Hepatocyte (in vitro differentiated cells): Measurements from ENCODE around the gene UNC5A.

ENCODE experiments used
- EZH2 ChIP-seq: fragments of 200-600 bp; sonication (generic); IDR thresholded peaks from 2 replicates; pipeline ENCODE4 v1.6.1; 2016; ENCODE audit warnings: antibody characterized with exemption, mild to moderate bottlenecking, borderline replicate concordance
- TF ChIP-seq, protein P1 (sequence below): fragments of 200-600 bp; sonication (generic); IDR thresholded peaks from 2 replicates; pipeline ENCODE4 v1.5.1; 2016; ENCODE audit warnings: antibody characterized with exemption, mild to moderate bottlenecking; ENCODE audit not compliant: poor library complexity

DNA sequence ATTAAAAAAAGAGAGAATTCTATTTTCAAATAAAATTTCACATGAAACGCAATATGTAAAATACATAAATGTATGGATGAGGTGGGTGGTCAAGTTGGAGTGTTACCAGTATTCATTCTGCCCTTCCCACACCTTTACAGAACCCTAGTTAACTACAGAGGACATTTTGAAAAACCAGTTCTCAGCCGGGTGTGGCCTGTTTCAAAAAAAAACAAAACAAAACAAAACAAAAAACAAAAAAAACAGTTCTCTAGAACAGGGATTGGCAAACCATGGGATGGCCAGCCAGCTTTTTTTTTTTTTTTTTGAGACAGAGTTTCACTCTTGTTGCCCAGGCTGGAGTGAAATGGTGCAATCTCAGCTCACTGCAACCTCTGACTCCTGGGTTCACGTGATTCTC, 117.2 kb downstream of the UNC5A start:
- TF ChIP-seq, protein P1, sequence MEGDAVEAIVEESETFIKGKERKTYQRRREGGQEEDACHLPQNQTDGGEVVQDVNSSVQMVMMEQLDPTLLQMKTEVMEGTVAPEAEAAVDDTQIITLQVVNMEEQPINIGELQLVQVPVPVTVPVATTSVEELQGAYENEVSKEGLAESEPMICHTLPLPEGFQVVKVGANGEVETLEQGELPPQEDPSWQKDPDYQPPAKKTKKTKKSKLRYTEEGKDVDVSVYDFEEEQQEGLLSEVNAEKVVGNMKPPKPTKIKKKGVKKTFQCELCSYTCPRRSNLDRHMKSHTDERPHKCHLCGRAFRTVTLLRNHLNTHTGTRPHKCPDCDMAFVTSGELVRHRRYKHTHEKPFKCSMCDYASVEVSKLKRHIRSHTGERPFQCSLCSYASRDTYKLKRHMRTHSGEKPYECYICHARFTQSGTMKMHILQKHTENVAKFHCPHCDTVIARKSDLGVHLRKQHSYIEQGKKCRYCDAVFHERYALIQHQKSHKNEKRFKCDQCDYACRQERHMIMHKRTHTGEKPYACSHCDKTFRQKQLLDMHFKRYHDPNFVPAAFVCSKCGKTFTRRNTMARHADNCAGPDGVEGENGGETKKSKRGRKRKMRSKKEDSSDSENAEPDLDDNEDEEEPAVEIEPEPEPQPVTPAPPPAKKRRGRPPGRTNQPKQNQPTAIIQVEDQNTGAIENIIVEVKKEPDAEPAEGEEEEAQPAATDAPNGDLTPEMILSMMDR = no peak
- no peak for TF ChIP-seq EZH2
